ENCODE results near the gene HYCC2.

Gene HYCC2

GRCh38 chr2:201105759-201106158, 34.3 kb upstream of the HYCC2 start:
- H3K4me3 ChIP-seq (replicated peaks; ENCODE audit: low read depth, low read length) = no peak overlapping the region
- no peak for DNase-seq (ENCODE audit: low read depth)
- TF ChIP-seq CTCF (IDR thresholded peaks at IDR 0.05; ENCODE audit: low read length, missing control alignments) = no peak

DNA sequence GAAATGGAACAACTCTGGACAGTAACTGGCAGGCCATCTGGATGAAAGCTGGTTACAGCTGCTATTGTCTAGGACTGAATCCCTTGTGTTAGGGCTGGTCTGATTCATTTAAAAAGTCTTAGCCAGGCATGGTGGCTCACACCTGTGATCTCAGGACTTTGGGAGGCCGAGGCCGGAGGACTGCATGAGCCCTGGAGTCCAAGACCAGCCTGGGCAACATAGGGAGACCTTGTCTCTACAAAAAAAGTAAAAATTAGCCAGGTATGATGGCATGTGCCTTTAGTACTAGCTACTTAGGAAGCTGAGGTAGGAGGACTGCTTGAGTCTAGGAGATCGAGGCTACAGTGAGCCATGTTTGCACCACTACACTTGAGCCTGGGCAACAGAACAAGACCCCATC, 29.0 kb upstream of the HYCC2 start:
- no peak for DNase-seq (ENCODE audit: low read depth)
- H3K4me3 ChIP-seq (replicated peaks; ENCODE audit: low read depth, low read length) = no peak overlapping the region
- no peak for TF ChIP-seq CTCF (IDR thresholded peaks at IDR 0.05; ENCODE audit: low read length, missing control alignments)

- DNase-seq (ENCODE audit: low read depth) = peak; percentile 63
- H3K4me3 ChIP-seq (replicated peaks; ENCODE audit: low read depth, low read length) = no peak overlapping the region
- no peak for TF ChIP-seq CTCF (IDR thresholded peaks at IDR 0.05; ENCODE audit: low read length, missing control alignments)
Observed at GRCh38 chr2:201093573-201093972, 22.1 kb upstream of the HYCC2 start.

- TF ChIP-seq CTCF (IDR thresholded peaks at IDR 0.05; ENCODE audit: low read length, missing control alignments) = no peak
- no peak overlapping the region for H3K4me3 ChIP-seq (replicated peaks; ENCODE audit: low read depth, low read length)
- no peak for DNase-seq (ENCODE audit: low read depth)
Observed at GRCh38 chr2:201090574-201090973, 19.1 kb upstream of the HYCC2 start.

DNA sequence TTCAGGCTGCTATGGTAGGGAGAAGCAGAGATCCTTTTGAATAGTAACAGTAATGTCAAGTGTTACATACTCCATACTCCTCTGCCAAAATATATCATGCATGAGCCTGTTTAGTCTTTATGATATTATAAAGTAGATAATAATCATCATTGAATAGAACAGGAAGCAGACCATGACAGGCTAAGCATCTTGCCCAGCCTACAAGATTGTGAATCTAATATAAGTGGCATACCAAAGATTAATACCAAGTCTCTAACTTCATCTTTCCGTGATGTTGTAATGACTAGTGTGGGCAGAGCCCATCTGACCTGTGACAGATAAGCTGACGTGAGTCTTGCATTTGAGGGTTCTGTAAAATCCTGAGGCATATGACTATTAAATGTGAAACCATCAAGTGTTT, 13.4 kb upstream of the HYCC2 start:
- no peak overlapping the region for H3K4me3 ChIP-seq (replicated peaks; ENCODE audit: low read depth, low read length)
- DNase-seq (ENCODE audit: low read depth) = peak; percentile 7
- no peak for TF ChIP-seq CTCF (IDR thresholded peaks at IDR 0.05; ENCODE audit: low read length, missing control alignments)

DNA sequence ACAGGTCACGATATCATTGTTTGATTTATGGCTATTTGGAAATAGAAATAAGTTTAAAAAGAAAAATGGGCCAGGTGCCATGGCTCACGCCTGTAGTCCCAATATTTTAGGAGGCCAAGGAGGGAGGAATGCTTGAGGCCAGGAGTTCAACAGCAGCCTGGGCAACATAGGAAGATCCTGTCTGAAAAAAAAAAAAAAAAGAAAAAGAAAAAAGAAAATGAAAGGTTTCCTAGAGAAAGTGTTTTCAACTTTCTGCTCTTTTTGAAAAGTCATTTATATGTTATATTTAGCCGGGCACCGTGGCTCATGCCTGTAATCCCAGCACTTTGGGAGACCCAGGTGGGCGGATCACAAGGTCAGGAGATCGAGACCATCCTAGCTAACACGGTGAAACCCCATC, 3.5 kb upstream of the HYCC2 start:
- no peak for TF ChIP-seq CTCF (IDR thresholded peaks at IDR 0.05; ENCODE audit: low read length, missing control alignments)
- H3K4me3 ChIP-seq (replicated peaks; ENCODE audit: low read depth, low read length) = no peak overlapping the region
- no peak for DNase-seq (ENCODE audit: low read depth)

GRCh38 chr2:201073071-201073470, 1.6 kb upstream of the HYCC2 start:
- no peak for TF ChIP-seq CTCF (IDR thresholded peaks at IDR 0.05; ENCODE audit: low read length, missing control alignments)
- DNase-seq (ENCODE audit: low read depth) = no peak
- peak overlapping the region; percentile 96 for H3K4me3 ChIP-seq (replicated peaks; ENCODE audit: low read depth, low read length)

Measured in fibroblast of pulmonary artery (primary cell).